HepG2 (cell line): ENCODE data around the gene MAIP1. TPM values are rescaled to one million over a fixed set of nuclear protein-coding genes. Genes with fewer than 3 reads are reported as not detected.

Source experiments
- ATAC-seq: fragments of 200-7000 bp; cut with Tn5 transposase; 3 replicates; pipeline ENCODE4 v1.9.1; 2020; ENCODE audit warnings: mild to moderate bottlenecking, moderate library complexity
- Bru-seq: library from RNA; stranded (reverse); fragments of 400-500 nt; gene quantifications from one replicate; lab custom pipeline; 2021; lab: Mats Ljungman, UMichigan
- BruChase-seq, 2 experiments: library from RNA; stranded (reverse); fragments of 400-500 nt; gene quantifications; one replicate each; lab custom pipeline; 2021; lab: Mats Ljungman, UMichigan
- BruUV-seq: library from RNA; stranded (reverse); fragments of 400-500 nt; replicated peaks from 2 replicates; lab custom pipeline; 2021; lab: Mats Ljungman, UMichigan
- CTCF ChIA-PET: fragments of 300-600 bp; formaldehyde crosslinking; extraction: SDS; loops from one replicate; lab custom pipeline; 2021; ENCODE audit warnings: low total read pairs, inconsistent platforms, low intra/inter-chr PET ratio; lab: Yijun Ruan, JAX
- POLR2A ChIA-PET: fragments of 350-600 bp; sonication (Branson Sonifier 250); formaldehyde crosslinking; loops from one replicate; lab custom pipeline; 2020; ENCODE audit warnings: antibody characterized with exemption, inconsistent platforms; lab: Yijun Ruan, JAX
- DNase-seq: peaks from one replicate; pipeline ENCODE4 v3.0.0-alpha.2; 2015; ENCODE audit warnings: low spot score
- FAIRE-seq: peaks from 3 replicates; lab custom pipeline; 2011; peaks lifted over from hg19 to GRCh38; lab: Jason Lieb, UNC
- H2AFZ ChIP-seq: one replicate; pipeline ENCODE4 v1.6.1; 2011; ENCODE audit warnings: low read length, inconsistent platforms
- H3K27ac ChIP-seq: fragments of 300-600 bp; 3 replicates; pipeline ENCODE4 v1.8.0; 2011; ENCODE audit warnings: mixed run types, mild to moderate bottlenecking, mixed read lengths, low read length, inconsistent platforms; ENCODE audit not compliant: insufficient read depth; ENCODE audit errors: extremely low read length
- H3K27me3 ChIP-seq, 2 experiments: fragments of 200-600 bp in 1 of 2; 2 replicates in 1 of 2; 3 replicates in 1 of 2; pipeline versions ENCODE4 v1.6.0 to v1.8.0; 2011; ENCODE audit warnings: low read length in 2 of 2, mild to moderate bottlenecking in 2 of 2, moderate library complexity in 2 of 2, inconsistent platforms in 1 of 2; ENCODE audit not compliant: insufficient read depth in 2 of 2, control insufficient read depth in 1 of 2
- H3K36me3 ChIP-seq, 2 experiments: fragments of 200-600 bp in 1 of 2; replicated peaks in 1 of 2; 2 replicates in 1 of 2; 3 replicates in 1 of 2; pipeline versions ENCODE4 v1.5.1 to v1.8.0; 2011; ENCODE audit warnings: low read length in 2 of 2, inconsistent platforms in 1 of 2; ENCODE audit not compliant: insufficient read depth in 2 of 2, control insufficient read depth in 1 of 2
- H3K4me1 ChIP-seq: 2 replicates; pipeline ENCODE4 v1.5.1; 2012; ENCODE audit warnings: low read length, inconsistent platforms; ENCODE audit not compliant: insufficient read depth
- H3K4me2 ChIP-seq: 2 replicates; pipeline ENCODE4 v1.6.0; 2011; ENCODE audit warnings: low read depth, low read length, inconsistent platforms
- H3K4me3 ChIP-seq, 3 experiments: fragments of 200-600 bp in 1 of 3; sonication (generic), shearing (Covaris generic) in 1 of 3; replicated peaks in 1 of 3; 2 replicates each; pipeline ENCODE4 v1.5.1; 2011 to 2016; ENCODE audit warnings: low read length in 3 of 3, inconsistent platforms in 2 of 3, low read depth in 2 of 3, mild to moderate bottlenecking in 2 of 3, control low read depth in 1 of 3, mixed read lengths in 1 of 3; ENCODE audit not compliant: insufficient read depth in 1 of 3
- H3K79me2 ChIP-seq: one replicate; pipeline ENCODE4 v1.6.1; 2011; ENCODE audit warnings: low read length, inconsistent platforms; ENCODE audit not compliant: insufficient read depth
- H3K9ac ChIP-seq: 2 replicates; pipeline ENCODE4 v1.6.0; 2011; ENCODE audit warnings: mild to moderate bottlenecking, low read depth, low read length, inconsistent platforms; ENCODE audit not compliant: insufficient read depth
- H3K9me3 ChIP-seq: 2 replicates; pipeline ENCODE4 v1.5.1; 2012; ENCODE audit warnings: mild to moderate bottlenecking, low read length
- H4K20me1 ChIP-seq: 2 replicates; pipeline ENCODE4 v1.6.0; 2011; ENCODE audit warnings: inconsistent platforms, mild to moderate bottlenecking, low read length, moderate library complexity; ENCODE audit not compliant: insufficient read depth
- FOXM1 ChIP-seq: sonication (generic); formaldehyde crosslinking; IDR thresholded peaks from 2 replicates; pipeline ENCODE4 v1.5.0; 2020; ENCODE audit warnings: missing genetic modification reagents
- GFI1 ChIP-seq: sonication (generic); formaldehyde crosslinking; IDR thresholded peaks from 2 replicates; pipeline ENCODE4 v1.5.0; 2020; ENCODE audit warnings: missing genetic modification reagents, mild to moderate bottlenecking, borderline replicate concordance
- JUN ChIP-seq: sonication (generic); formaldehyde crosslinking; IDR thresholded peaks from 2 replicates; pipeline ENCODE4 v1.4.0; 2020; ENCODE audit warnings: mild to moderate bottlenecking, missing genetic modification reagents
- NONO ChIP-seq, 2 experiments: fragments of 450-650 bp in 1 of 2; sonication (generic) in 1 of 2; formaldehyde crosslinking in 1 of 2; IDR thresholded peaks in 1 of 2; conservative IDR thresholded peaks in 1 of 2; 2 replicates each; pipeline versions ENCODE4 v1.6.1 to v1.8.0; 2017 to 2022; ENCODE audit warnings: mild to moderate bottlenecking in 1 of 2, missing genetic modification reagents in 1 of 2, moderate library complexity in 1 of 2
- SIN3B ChIP-seq: fragments of 150-350 bp; IDR thresholded peaks from 2 replicates; pipeline ENCODE4 v1.6.1; 2014; ENCODE audit warnings: low read length
- SMARCC2 ChIP-seq: fragments of 450-650 bp; IDR thresholded peaks from 2 replicates; pipeline ENCODE4 v1.6.1; 2017; ENCODE audit warnings: antibody characterized with exemption, mild to moderate bottlenecking
- SNRNP70 ChIP-seq: fragments of 200-400 bp; formaldehyde crosslinking; IDR thresholded peaks from 2 replicates; pipeline ENCODE4 v1.6.1; 2017; ENCODE audit warnings: mild to moderate bottlenecking, low read depth, low read length, moderate library complexity
- U2AF2 ChIP-seq: fragments of 200-400 bp; formaldehyde crosslinking; IDR thresholded peaks from 2 replicates; pipeline ENCODE4 v1.6.1; 2017; ENCODE audit warnings: low read depth, mild to moderate bottlenecking, low read length
- ZNF136 ChIP-seq: sonication (generic); formaldehyde crosslinking; IDR thresholded peaks from 2 replicates; pipeline ENCODE4 v1.8.1; 2022; ENCODE audit warnings: low read depth, mild to moderate bottlenecking, moderate library complexity, missing genetic modification reagents
- ZNF501 ChIP-seq: sonication (generic); formaldehyde crosslinking; IDR thresholded peaks from 2 replicates; pipeline ENCODE4 v1.5.1; 2020; ENCODE audit warnings: mild to moderate bottlenecking, moderate library complexity, missing genetic modification reagents
- ZNF776 ChIP-seq: sonication (generic); formaldehyde crosslinking; IDR thresholded peaks from 2 replicates; pipeline ENCODE4 v1.4.0; 2020; ENCODE audit warnings: mild to moderate bottlenecking, missing genetic modification reagents
- WGBS: methylation state at CpG from one replicate; pipeline ENCODE4 v1.1.6; 2017; ENCODE audit warnings: low lambda C conversion rate; 5-methylcytosine and 5-hydroxymethylcytosine counted together
- in situ Hi-C: cut with HindIII; loops from 2 replicates; pipeline ENCODE4 v1.10.0; 2017; ENCODE audit warnings: low pct_unique_long_range_greater_than_20kb; ENCODE audit not compliant: extremely low pct_ligation_motif_present
- intact Hi-C: fragments of 100-400 bp; cut with micrococcal nuclease; formaldehyde crosslinking; loops from one replicate; pipeline ENCODE4 v1.10.0; 2022; ENCODE audit not compliant: unreplicated experiment
- long read RNA-seq, 2 experiments: library from RNA in 1 of 2; library from polyadenylated mRNA in 1 of 2; stranded (forward) in 1 of 2; unstranded in 1 of 2; transcript quantifications; one replicate each; pipeline ENCODE4 v2.0.0, GENCODE V29; 2019 to 2022
- polyA minus RNA-seq, 3 experiments: library from RNA; depleted of rRNA, polyadenylated mRNA; stranded (reverse); fragments of >200 nt; gene quantifications; 2 replicates each; pipeline ENCODE4 v1.2.3, GENCODE V29; 2011; ENCODE audit warnings: low replicate concordance in 1 of 3
- polyA plus RNA-seq, 8 experiments: library from polyadenylated mRNA; depleted of rRNA in 3 of 8; stranded (reverse) in 7 of 8; unstranded in 1 of 8; fragments of >200 nt; fragmentation: Illumina TruSeq in 4 of 8; extraction: Trizol in 4 of 8; gene quantifications; 2 replicates each; pipeline versions ENCODE4 v1.2.1 to v1.2.3, GENCODE V29; 2011 to 2016; ENCODE audit warnings: low read depth in 4 of 8, missing spikeins in 1 of 8, mixed read lengths in 1 of 8; ENCODE audit not compliant: insufficient read depth in 1 of 8
- total RNA-seq, 5 experiments: library from RNA; depleted of rRNA; stranded (reverse); fragments of >200 nt; fragmentation: Illumina TruSeq; extraction: Trizol; gene quantifications; 2 replicates each; pipeline ENCODE4 v1.2.3, GENCODE V29; 2016; ENCODE audit warnings: low read depth in 1 of 5
- TF ChIP-seq, protein P1 (sequence below): sonication (generic); formaldehyde crosslinking; IDR thresholded peaks from 2 replicates; pipeline ENCODE4 v1.9.0; 2021; ENCODE audit warnings: missing genetic modification reagents, borderline replicate concordance
- TF ChIP-seq, protein P2 (sequence below): IDR thresholded peaks from 2 replicates; pipeline ENCODE4 v1.6.1; 2016; ENCODE audit warnings: control low read depth

The MAIP1 gene
- total RNA-seq (2016; rRNA removed; fragmentation: Illumina TruSeq; extraction: Trizol) (72.9 and 90.9 TPM in 2 replicates), polyA plus RNA-seq (2011; rRNA removed) (21.7 and 22.3 TPM in 2 replicates), polyA minus RNA-seq (2011; rRNA and poly(A)+ RNA removed; ENCODE audit: low replicate concordance) (13.0 and 31.5 TPM in 2 replicates), Bru-seq, nascent RNA (percentile 93 among the genes with signal in this experiment), BruChase-seq, experiment 1, labeled RNA remaining after a 6-hour chase (percentile 88 among the genes with signal in this experiment), BruChase-seq, experiment 2, labeled RNA remaining after a 2-hour chase (percentile 89 among the genes with signal in this experiment)
- 25.5 and 35.2 TPM in 2 replicates for total RNA-seq (2016; cell fraction: cytosol; rRNA removed; fragmentation: Illumina TruSeq; extraction: Trizol; ENCODE audit: low read depth)
- total RNA-seq (2016; cell fraction: insoluble cytoplasmic fraction; rRNA removed; fragmentation: Illumina TruSeq; extraction: Trizol): 69.4 and 92.2 TPM in 2 replicates
- 30.3 and 34.9 TPM in 2 replicates for total RNA-seq (2016; cell fraction: membrane; rRNA removed; fragmentation: Illumina TruSeq; extraction: Trizol)
- 42.6 and 48.2 TPM in 2 replicates for total RNA-seq (2016; cell fraction: nucleus; rRNA removed; fragmentation: Illumina TruSeq; extraction: Trizol)
- 15.8 and 20.9 TPM in 2 replicates for polyA plus RNA-seq (2011; cell fraction: cytosol; rRNA removed)
- 11.6 and 12.2 TPM in 2 replicates for polyA plus RNA-seq (2011; cell fraction: nucleus; rRNA removed)
- 28.4 and 34.4 TPM in 2 replicates for polyA plus RNA-seq (2012)
- polyA plus RNA-seq (2016; cell fraction: cytosol; fragmentation: Illumina TruSeq; extraction: Trizol; ENCODE audit: low read depth): 20.6 and 23.8 TPM in 2 replicates
- polyA plus RNA-seq (2016; cell fraction: insoluble cytoplasmic fraction; fragmentation: Illumina TruSeq; extraction: Trizol; ENCODE audit: low read depth): 91.3 and 92.9 TPM in 2 replicates
- 26.4 TPM in 2 replicates for polyA plus RNA-seq (2016; cell fraction: membrane; fragmentation: Illumina TruSeq; extraction: Trizol; ENCODE audit: low read depth)
- 43.8 and 45.2 TPM in 2 replicates for polyA plus RNA-seq (2016; cell fraction: nucleus; fragmentation: Illumina TruSeq; extraction: Trizol; ENCODE audit: insufficient read depth, low read depth)
- 23.0 and 28.8 TPM in 2 replicates for polyA minus RNA-seq (2011; cell fraction: cytosol; rRNA and poly(A)+ RNA removed)
- polyA minus RNA-seq (2011; cell fraction: nucleus; rRNA and poly(A)+ RNA removed): 37.3 and 46.0 TPM in 2 replicates
- long read RNA-seq, experiment 1, transcript MAIP1-202 (5 exons, 1,386 nt): major isoform, 82 of 84 reads
- long read RNA-seq, experiment 1, partial matches to known transcripts: 1 of 84 reads
- long read RNA-seq, experiment 1, other reads (novel, unspliced or antisense): 1 of 84 reads
- long read RNA-seq, experiment 2, transcript MAIP1-202 (5 exons, 1,386 nt): major isoform, 71 of 89 reads
- long read RNA-seq, experiment 2, partial matches to known transcripts: 9 of 89 reads
- long read RNA-seq, experiment 2, other reads (novel, unspliced or antisense): 9 of 89 reads

DNA sequence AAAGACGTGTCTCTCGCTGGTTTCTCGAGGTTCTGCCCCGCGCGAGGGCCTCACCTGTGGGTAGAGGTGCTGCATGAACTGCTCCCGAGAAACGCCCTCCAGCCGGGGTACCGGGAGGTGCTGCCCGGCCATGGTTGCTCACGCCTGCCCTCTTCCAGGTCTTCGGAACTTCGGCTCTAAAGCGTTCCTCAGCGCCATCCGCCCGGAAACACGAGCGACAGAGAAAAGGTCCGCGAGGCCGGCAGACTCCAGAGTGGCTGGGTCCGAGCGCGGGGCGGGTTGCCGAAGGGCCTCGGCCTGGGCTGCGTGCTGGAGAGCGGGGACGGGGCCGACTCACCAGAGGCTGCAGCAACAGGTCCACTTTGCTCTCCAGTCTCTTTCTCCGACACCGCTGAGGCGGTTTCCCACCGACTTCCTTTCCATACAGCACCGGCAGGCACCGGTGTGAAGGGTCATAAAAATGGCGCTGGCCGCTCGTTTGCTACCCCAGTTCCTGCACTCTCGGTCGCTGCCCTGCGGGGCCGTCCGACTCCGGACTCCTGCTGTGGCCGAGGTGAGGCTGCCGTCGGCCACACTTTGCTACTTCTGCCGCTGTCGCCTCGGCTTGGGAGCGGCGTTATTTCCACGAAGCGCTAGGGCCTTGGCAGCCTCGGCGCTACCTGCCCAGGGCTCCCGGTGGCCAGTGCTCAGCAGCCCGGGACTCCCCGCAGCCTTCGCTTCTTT lies at the start of gene MAIP1, which contains the start of gene TYW5:
Gene MAIP1 (plus strand): TSS at position 244 of the 723 bp plus-strand sequence. CDS start 217 bp downstream, at position 461.
Gene TYW5 (minus strand): TSS at position 153 of the 723 bp plus-strand sequence. CDS start 21 bp downstream, at position 132.
- peak within 1 kb of the TSS; percentile 91 for H3K27ac ChIP-seq
- CTCF ChIA-PET: no interaction called here
- peak; percentile 98 for TF ChIP-seq ZNF501 (CRISPR knock-in tag)
- TF ChIP-seq, protein P1, sequence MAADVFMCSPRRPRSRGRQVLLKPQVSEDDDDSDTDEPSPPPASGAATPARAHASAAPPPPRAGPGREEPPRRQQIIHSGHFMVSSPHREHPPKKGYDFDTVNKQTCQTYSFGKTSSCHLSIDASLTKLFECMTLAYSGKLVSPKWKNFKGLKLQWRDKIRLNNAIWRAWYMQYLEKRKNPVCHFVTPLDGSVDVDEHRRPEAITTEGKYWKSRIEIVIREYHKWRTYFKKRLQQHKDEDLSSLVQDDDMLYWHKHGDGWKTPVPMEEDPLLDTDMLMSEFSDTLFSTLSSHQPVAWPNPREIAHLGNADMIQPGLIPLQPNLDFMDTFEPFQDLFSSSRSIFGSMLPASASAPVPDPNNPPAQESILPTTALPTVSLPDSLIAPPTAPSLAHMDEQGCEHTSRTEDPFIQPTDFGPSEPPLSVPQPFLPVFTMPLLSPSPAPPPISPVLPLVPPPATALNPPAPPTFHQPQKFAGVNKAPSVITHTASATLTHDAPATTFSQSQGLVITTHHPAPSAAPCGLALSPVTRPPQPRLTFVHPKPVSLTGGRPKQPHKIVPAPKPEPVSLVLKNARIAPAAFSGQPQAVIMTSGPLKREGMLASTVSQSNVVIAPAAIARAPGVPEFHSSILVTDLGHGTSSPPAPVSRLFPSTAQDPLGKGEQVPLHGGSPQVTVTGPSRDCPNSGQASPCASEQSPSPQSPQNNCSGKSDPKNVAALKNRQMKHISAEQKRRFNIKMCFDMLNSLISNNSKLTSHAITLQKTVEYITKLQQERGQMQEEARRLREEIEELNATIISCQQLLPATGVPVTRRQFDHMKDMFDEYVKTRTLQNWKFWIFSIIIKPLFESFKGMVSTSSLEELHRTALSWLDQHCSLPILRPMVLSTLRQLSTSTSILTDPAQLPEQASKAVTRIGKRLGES (CRISPR knock-in tag): no peak; the same call in 1 of the 2 replicates
- TF ChIP-seq SMARCC2: no peak
- peak; percentile 86 for TF ChIP-seq ZNF776 (CRISPR knock-in tag)
- TF ChIP-seq FOXM1 (CRISPR knock-in tag): peak; percentile 40; the same call in 1 of the 2 replicates
- TF ChIP-seq, protein P2, sequence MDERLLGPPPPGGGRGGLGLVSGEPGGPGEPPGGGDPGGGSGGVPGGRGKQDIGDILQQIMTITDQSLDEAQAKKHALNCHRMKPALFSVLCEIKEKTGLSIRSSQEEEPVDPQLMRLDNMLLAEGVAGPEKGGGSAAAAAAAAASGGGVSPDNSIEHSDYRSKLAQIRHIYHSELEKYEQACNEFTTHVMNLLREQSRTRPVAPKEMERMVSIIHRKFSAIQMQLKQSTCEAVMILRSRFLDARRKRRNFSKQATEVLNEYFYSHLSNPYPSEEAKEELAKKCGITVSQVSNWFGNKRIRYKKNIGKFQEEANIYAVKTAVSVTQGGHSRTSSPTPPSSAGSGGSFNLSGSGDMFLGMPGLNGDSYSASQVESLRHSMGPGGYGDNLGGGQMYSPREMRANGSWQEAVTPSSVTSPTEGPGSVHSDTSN (CRISPR knock-in tag): 0 out of 2 replicates have a peak, but pooled peaks have one; percentile 35
- TF ChIP-seq U2AF2: 0 out of 2 replicates have a peak, but pooled peaks have one; percentile 53
- no peak for TF ChIP-seq NONO (IDR thresholded peaks at IDR 0.05)
- TF ChIP-seq NONO (CRISPR knock-in tag; conservative IDR thresholded peaks at IDR 0.05): peak; percentile 96
- TF ChIP-seq ZNF136: peak; percentile 93
- peak; percentile 86 for TF ChIP-seq GFI1 (CRISPR knock-in tag)
- no peak for TF ChIP-seq SNRNP70
- TF ChIP-seq JUN (CRISPR knock-in tag): peak; percentile 50; the same call in 1 of the 2 replicates
- peak; percentile 94 for TF ChIP-seq SIN3B

More for the DNA sequence above, at the start of gene MAIP1, which contains the start of gene TYW5:
- POLR2A ChIA-PET: interaction anchor here (1.9 kb wide), 1 partner anchor 11 kb away, joined by 15 read pairs; no protein-coding TSS in a partner anchor
- Histone ChIP-seq H3K4me3 (peak within 1 kb of the TSS; percentile 86 to 96 (median 94)), H3K4me2 (peak within 1 kb of the TSS; percentile 90), H2AFZ (peak within 1 kb of the TSS; percentile 55), H3K36me3 (peaks cover 3 to 35% of the 10 kb centered on the region in 2 experiments), H3K4me1 (peaks cover 50% of the 10 kb centered on the region), H3K9me3 (no peaks in the 10 kb centered on the region), H3K79me2 (peaks cover 73% of the 10 kb centered on the region), H3K9ac (peak within 1 kb of the TSS; percentile 97), H4K20me1 (peaks cover 9% of the 10 kb centered on the region), H3K27me3 (no peaks in the 10 kb centered on the region; a peak in 1 of 5 replicates)
- no TSS peak for BruUV-seq
- 2% methylated on average over 32 of the region's 64 CpGs for WGBS
- peak; percentile 93 for ATAC-seq
- peak; percentile 81 for DNase-seq
- intact Hi-C loops (loop anchor here (2.0 kb wide), 1 partner anchor 45 kb away; the partner anchor contains the start of gene C2orf69), in situ Hi-C loops (loop anchor here (25.0 kb wide), 1 partner anchor 857 kb away; the partner anchor contains the start of gene BZW1)
- FAIRE-seq: peak; percentile 63
